IMR-90 (cell line): ENCODE results near the gene C14orf93. TPM values are rescaled to one million over a fixed set of nuclear protein-coding genes. Genes with fewer than 3 reads are reported as not detected.

Experiments
- ATAC-seq: fragments of 200-7000 bp; cut with Tn5 transposase; 2 replicates; pipeline ENCODE4 v1.9.1; 2020; ENCODE audit warnings: low read depth, mild to moderate bottlenecking, moderate library complexity
- BruUV-seq: library from RNA; stranded (reverse); fragments of 400-500 nt; replicated peaks from 2 replicates; lab custom pipeline; 2021; lab: Mats Ljungman, UMichigan
- CTCF ChIA-PET: fragments of 300-600 bp; formaldehyde crosslinking; extraction: SDS; loops from one replicate; lab custom pipeline; 2021; ENCODE audit warnings: antibody characterized with exemption; lab: Yijun Ruan, JAX
- POLR2A ChIA-PET: fragments of 300-600 bp; sonication (Branson Sonifier 250); formaldehyde crosslinking; loops from one replicate; lab custom pipeline; 2022; ENCODE audit warnings: antibody characterized with exemption; ENCODE audit not compliant: unreplicated experiment; lab: Charles Lee
- DNase-seq: peaks from one replicate; pipeline ENCODE4 v3.0.0; 2013
- H2AFZ ChIP-seq: replicated peaks from 2 replicates; pipeline ENCODE3; 2013; ENCODE audit warnings: low read length, mild to moderate bottlenecking; ENCODE audit not compliant: poor library complexity
- H2AK5ac ChIP-seq: 2 replicates; pipeline ENCODE4 v1.6.1; 2013; ENCODE audit warnings: low read depth, low read length, inconsistent platforms
- H2AK9ac ChIP-seq: replicated peaks from 2 replicates; pipeline ENCODE3; 2013; ENCODE audit warnings: mild to moderate bottlenecking, low read depth, low read length, moderate library complexity; ENCODE audit not compliant: poor library complexity
- H2BK120ac ChIP-seq: 2 replicates; pipeline ENCODE4 v1.6.1; 2013; ENCODE audit warnings: low read depth, low read length, inconsistent platforms
- H2BK15ac ChIP-seq: 3 replicates; pipeline ENCODE4 v1.6.1; 2013; ENCODE audit warnings: low read depth, low read length, inconsistent platforms
- H2BK20ac ChIP-seq: 2 replicates; pipeline ENCODE4 v1.6.1; 2013; ENCODE audit warnings: low read depth, mild to moderate bottlenecking, inconsistent platforms, low read length, moderate library complexity
- H2BK5ac ChIP-seq: 2 replicates; pipeline ENCODE4 v1.6.1; 2013; ENCODE audit warnings: mild to moderate bottlenecking, low read depth, low read length, inconsistent platforms; ENCODE audit not compliant: poor library complexity, severe bottlenecking
- H3K14ac ChIP-seq: replicated peaks from 2 replicates; pipeline ENCODE4 v1.6.1; 2013; ENCODE audit warnings: low read depth, low read length, inconsistent platforms
- H3K18ac ChIP-seq: 2 replicates; pipeline ENCODE4 v1.6.1; 2013; ENCODE audit warnings: low read depth, low read length, control low read depth
- H3K23ac ChIP-seq: 2 replicates; pipeline ENCODE4 v1.6.1; 2013; ENCODE audit warnings: low read depth, low read length, inconsistent platforms
- H3K27ac ChIP-seq: 2 replicates; pipeline ENCODE4 v1.5.1; 2013; ENCODE audit warnings: mild to moderate bottlenecking, control low read depth, low read length; ENCODE audit not compliant: insufficient read depth
- H3K27me3 ChIP-seq: 2 replicates; pipeline ENCODE4 v1.6.1; 2013; ENCODE audit warnings: low read length; ENCODE audit not compliant: control insufficient read depth, insufficient read depth
- H3K36me3 ChIP-seq: 2 replicates; pipeline ENCODE4 v1.6.1; 2013; ENCODE audit warnings: low read length, mixed read lengths; ENCODE audit not compliant: control insufficient read depth, insufficient read depth
- H3K4ac ChIP-seq: 2 replicates; pipeline ENCODE4 v1.6.1; 2013; ENCODE audit warnings: low read depth, low read length, inconsistent platforms
- H3K4me1 ChIP-seq: 2 replicates; pipeline ENCODE4 v1.6.1; 2013; ENCODE audit warnings: low read length, mixed read lengths; ENCODE audit not compliant: control insufficient read depth, insufficient read depth
- H3K4me2 ChIP-seq: 2 replicates; pipeline ENCODE4 v1.6.1; 2013; ENCODE audit warnings: low read depth, mild to moderate bottlenecking, control low read depth, low read length, moderate library complexity
- H3K4me3 ChIP-seq: 2 replicates; pipeline ENCODE4 v1.5.1; 2013; ENCODE audit warnings: low read depth, mild to moderate bottlenecking, control low read depth, low read length, moderate library complexity; ENCODE audit not compliant: insufficient read depth
- H3K56ac ChIP-seq: 2 replicates; pipeline ENCODE4 v1.6.1; 2013; ENCODE audit warnings: low read length, inconsistent platforms; ENCODE audit not compliant: insufficient read depth; ENCODE audit errors: extremely low read depth
- H3K79me1 ChIP-seq, 2 experiments: 2 replicates each; pipeline ENCODE4 v1.6.1; 2013; ENCODE audit warnings: low read length in 2 of 2, inconsistent platforms in 1 of 2, low read depth in 1 of 2
- H3K9ac ChIP-seq: 2 replicates; pipeline ENCODE4 v1.6.1; 2013; ENCODE audit warnings: low read depth, low read length, control low read depth
- H3K9me1 ChIP-seq: 2 replicates; pipeline ENCODE4 v1.6.1; 2013; ENCODE audit warnings: low read length, inconsistent platforms; ENCODE audit not compliant: insufficient read depth
- H3K9me3 ChIP-seq: 2 replicates; pipeline ENCODE4 v1.6.1; 2013; ENCODE audit warnings: low read length; ENCODE audit not compliant: control insufficient read depth, insufficient read depth
- H4K20me1 ChIP-seq: 2 replicates; pipeline ENCODE4 v1.6.1; 2013; ENCODE audit warnings: low read length, inconsistent platforms; ENCODE audit not compliant: insufficient read depth
- H4K5ac ChIP-seq: 2 replicates; pipeline ENCODE4 v1.6.1; 2013; ENCODE audit warnings: mild to moderate bottlenecking, low read depth, low read length, control low read depth
- H4K8ac ChIP-seq, 2 experiments: 2 replicates each; pipeline ENCODE4 v1.6.1; 2013; ENCODE audit warnings: low read depth in 2 of 2, low read length in 2 of 2, control low read depth in 1 of 2, inconsistent platforms in 1 of 2
- H4K91ac ChIP-seq: 2 replicates; pipeline ENCODE4 v1.6.1; 2013; ENCODE audit warnings: low read depth, low read length, inconsistent platforms; ENCODE audit not compliant: insufficient read depth
- CHD1 ChIP-seq: IDR thresholded peaks from 2 replicates; pipeline ENCODE4 v1.6.1; 2012; ENCODE audit warnings: low read depth, low read length, improper control_type of control experiment
- POLR2A ChIP-seq: IDR thresholded peaks from 2 replicates; pipeline ENCODE4 v1.6.1; 2012; ENCODE audit warnings: mild to moderate bottlenecking, low read depth, low read length
- WGBS, 2 experiments: methylation state at CpG; one replicate each; pipeline versions ENCODE4 v1.1.5 to v1.1.7; 2013; ENCODE audit warnings: missing lambda C conversion rate in 2 of 2; ENCODE audit not compliant: insufficient read length in 1 of 2; ENCODE audit errors: extremely low coverage in 2 of 2; 5-methylcytosine and 5-hydroxymethylcytosine counted together
- dilution Hi-C: fragments of 300-500 bp; cut with HindIII; formaldehyde crosslinking; loops from one replicate; pipeline ENCODE4 v1.14.3; 2018; ENCODE audit warnings: low sequenced_read_pairs; ENCODE audit not compliant: unreplicated experiment
- in situ Hi-C: fragments of 300-500 bp; cut with MboI; formaldehyde crosslinking; loops from 3 replicates; pipeline ENCODE4 v1.14.3; 2019; ENCODE audit warnings: low sequenced_read_pairs, inconsistent platforms, mixed read lengths
- intact Hi-C: fragments of 100-400 bp; cut with micrococcal nuclease; formaldehyde crosslinking; loops from 2 replicates; pipeline ENCODE4 v1.10.0; 2022
- polyA plus RNA-seq, 3 experiments: library from polyadenylated mRNA; depleted of rRNA; stranded (reverse); fragments of >200 nt; gene quantifications; 2 replicates each; pipeline ENCODE4 v1.2.3, GENCODE V29; 2012; ENCODE audit warnings: low replicate concordance in 1 of 3
- total RNA-seq: library from RNA; depleted of rRNA; stranded (reverse); fragments of >200 nt; gene quantifications from 2 replicates; pipeline ENCODE4 v1.2.3, GENCODE V29; 2012

C14orf93 gene
- total and polyA plus RNA-seq, 2 of the 4 experiments (the other 2 are of a cell fraction) = 5.4 to 5.7 TPM

- POLR2A ChIA-PET = no interaction called here
- in situ Hi-C loops = no loop called here
- dilution Hi-C loops = no loop called here
- CTCF ChIA-PET = interaction anchor here (1.5 kb wide), 1 partner anchor 13 kb away, joined by 3 read pairs; no protein-coding TSS in a partner anchor
- Histone ChIP-seq H2AFZ (no peak overlapping the region), H3K79me1 (peaks cover 3 to 11% of the 10 kb centered on the region in 2 experiments; a peak in 2 of 4 replicates), H2BK20ac (no peak overlapping the region), H3K14ac (no peak overlapping the region), H4K8ac (no peak overlapping the region), H3K4me3 (no peak overlapping the region), H4K91ac (no peak overlapping the region), H2AK9ac (no peak overlapping the region), H3K36me3 (peaks cover 14% of the 10 kb centered on the region), H2BK120ac (no peak overlapping the region), H3K9ac (no peak overlapping the region), H2AK5ac (no peak overlapping the region), H3K9me3 (no peaks in the 10 kb centered on the region), H4K5ac (no peak overlapping the region), H3K4me2 (no peak overlapping the region), H2BK15ac (no peak overlapping the region), H3K23ac (no peak overlapping the region), H3K18ac (no peak overlapping the region), H2BK5ac (no peak overlapping the region), H3K56ac (no peak overlapping the region), H3K9me1 (peaks cover 9% of the 10 kb centered on the region), H3K27me3 (no peaks in the 10 kb centered on the region), H4K20me1 (peaks cover 9% of the 10 kb centered on the region), H3K27ac (no peak overlapping the region), H3K4me1 (peaks cover 11% of the 10 kb centered on the region), H3K4ac (no peak overlapping the region)
- no peak for TF ChIP-seq CHD1
- no peak for TF ChIP-seq POLR2A
- BruUV-seq = no TSS peak
- intact Hi-C loops = no loop called here
- 43% methylated on average over 1 of the region's 7 CpGs; no CpG with 5 or more reads in 1 of the 2 experiments for WGBS, 2 experiments
- DNase-seq (no peak), ATAC-seq (no peak)
These were observed 12.0 kb upstream of the C14orf93 start for GRCh38 chr14:23021889-23022442.
